GM10248 (cell line): Measurements from ENCODE around the gene ZNF214.
"Not testable (repeated sequence)": the region's sequence is repeated elsewhere in the genome, so short reads cannot be mapped to it uniquely, and the experiment has no call there.

Source experiments
- CTCF ChIA-PET: fragments of 300-600 bp; sonication (Branson Sonifier 250); formaldehyde crosslinking; extraction: SDS; loops from one replicate; lab custom pipeline; 2021; ENCODE audit warnings: antibody characterized with exemption; lab: Yijun Ruan, JAX
- POLR2A ChIA-PET: fragments of 350-650 bp; sonication (Branson Sonifier 250); formaldehyde crosslinking; extraction: SDS; loops from one replicate; lab custom pipeline; 2020; ENCODE audit warnings: antibody characterized with exemption; lab: Yijun Ruan, JAX
- DNase-seq: peaks from one replicate; pipeline ENCODE4 v3.0.0; 2012; ENCODE audit errors: extremely low spot score
- CTCF ChIP-seq: IDR thresholded peaks from 2 replicates; pipeline ENCODE4 v1.5.1; 2012; ENCODE audit warnings: mild to moderate bottlenecking, low read depth; ENCODE audit errors: extremely low read depth, missing control alignments, control extremely low read depth

ZNF214 gene

GRCh38 chr11:6968816-6969215 is 51.3 kb downstream of the ZNF214 start:
- no peak for TF ChIP-seq CTCF
- POLR2A ChIA-PET: no interaction called here
- CTCF ChIA-PET: interaction anchor here (1.0 to 1.6 kb wide), 3 partner anchors 10 to 14 kb away, joined by 4 to 5 read pairs (median 4); no protein-coding TSS in a partner anchor

GRCh38 chr11:6962673-6963072 is 57.5 kb downstream of the ZNF214 start:
- POLR2A ChIA-PET: no interaction called here
- no peak for TF ChIP-seq CTCF
- DNase-seq: no peak
- CTCF ChIA-PET: no interaction called here

More at GRCh38 chr11:6968816-6969215, 51.3 kb downstream of the ZNF214 start:
- no peak for DNase-seq

GRCh38 chr11:6962141-6962540 is 58.0 kb downstream of the ZNF214 start:
- ChIA-PET POLR2A (no interaction called here), CTCF (no interaction called here)
- no peak for TF ChIP-seq CTCF

GRCh38 chr11:6954248-6954647 is 65.9 kb downstream of the ZNF214 start:
- DNase-seq, POLR2A ChIA-PET, CTCF ChIA-PET: not testable (repeated sequence)

More at GRCh38 chr11:6962141-6962540, 58.0 kb downstream of the ZNF214 start:
- DNase-seq: no peak
